Endothelial cell of umbilical vein (primary cell): ENCODE results near the gene GDPD3. TPM values are rescaled to one million over a fixed set of nuclear protein-coding genes. Genes with fewer than 3 reads are reported as not detected.

Source experiments
- BruUV-seq: library from RNA; stranded (reverse); fragments of 400-500 nt; replicated peaks from 2 replicates; lab custom pipeline; 2021; lab: Mats Ljungman, UMichigan
- CTCF ChIA-PET: fragments of 300-600, 350-600 bp; sonication (Branson Sonifier 250); formaldehyde crosslinking; loops from one replicate; lab custom pipeline; 2021; ENCODE audit warnings: antibody characterized with exemption, inconsistent platforms; lab: Charles Lee
- POLR2A ChIA-PET: fragments of 300-600, 350-600 bp; sonication (Branson Sonifier 250); formaldehyde crosslinking; loops from one replicate; lab custom pipeline; 2021; ENCODE audit warnings: antibody characterized with exemption, inconsistent platforms; lab: Charles Lee
- DNase-seq: peaks from one replicate; pipeline ENCODE4 v3.0.0-alpha.2; 2011; ENCODE audit warnings: low read depth, low spot score
- FAIRE-seq: peaks from 2 replicates; lab custom pipeline; 2011; peaks lifted over from hg19 to GRCh38; lab: Jason Lieb, UNC
- H2AFZ ChIP-seq: 2 replicates; pipeline ENCODE4 v1.6.0; 2012; ENCODE audit warnings: low read depth, low read length, control low read depth, inconsistent platforms
- H3K27ac ChIP-seq: 2 replicates; pipeline ENCODE4 v1.5.1; 2011; ENCODE audit warnings: low read depth, mild to moderate bottlenecking, control low read depth, low read length, moderate library complexity; ENCODE audit not compliant: insufficient read depth
- H3K27me3 ChIP-seq, 2 experiments: 2 replicates each; pipeline versions ENCODE4 v1.6.0 to v1.6.1; 2011; ENCODE audit warnings: low read length in 2 of 2, mixed read lengths in 1 of 2; ENCODE audit not compliant: control insufficient read depth in 2 of 2, insufficient read depth in 2 of 2
- H3K36me3 ChIP-seq, 2 experiments: 2 replicates in 1 of 2; 3 replicates in 1 of 2; pipeline ENCODE4 v1.5.1; 2011; ENCODE audit warnings: low read length in 2 of 2, mild to moderate bottlenecking in 1 of 2, moderate library complexity in 1 of 2; ENCODE audit not compliant: control insufficient read depth in 2 of 2, insufficient read depth in 2 of 2; ENCODE audit errors: extremely low read depth in 1 of 2
- H3K4me1 ChIP-seq: 3 replicates; pipeline ENCODE4 v1.5.1; 2011; ENCODE audit warnings: mild to moderate bottlenecking, low read length; ENCODE audit not compliant: control insufficient read depth, insufficient read depth; ENCODE audit errors: extremely low read depth
- H3K4me2 ChIP-seq: 2 replicates; pipeline ENCODE4 v1.6.1; 2011; ENCODE audit warnings: low read length, control low read depth, mixed read lengths; ENCODE audit not compliant: insufficient read depth
- H3K4me3 ChIP-seq, 3 experiments: fragments of 200-600 bp in 1 of 3; sonication (generic), shearing (Covaris generic) in 1 of 3; replicated peaks in 1 of 3; 2 replicates each; pipeline ENCODE4 v1.5.1; 2011 to 2016; ENCODE audit warnings: control low read depth in 3 of 3, low read length in 3 of 3, mild to moderate bottlenecking in 2 of 3, inconsistent platforms in 1 of 3, low read depth in 1 of 3, moderate library complexity in 1 of 3; ENCODE audit not compliant: insufficient read depth in 1 of 3
- H3K79me2 ChIP-seq: 2 replicates; pipeline ENCODE4 v1.6.0; 2012; ENCODE audit warnings: low read length, inconsistent platforms; ENCODE audit not compliant: control insufficient read depth, insufficient read depth
- H3K9ac ChIP-seq: replicated peaks from 2 replicates; pipeline ENCODE3; 2011; ENCODE audit warnings: low read length, control low read depth; ENCODE audit not compliant: insufficient read depth; ENCODE audit errors: extremely low read depth
- H3K9me1 ChIP-seq: replicated peaks from 3 replicates; pipeline ENCODE4 v1.6.0; 2011; ENCODE audit warnings: mild to moderate bottlenecking, low read length; ENCODE audit not compliant: control insufficient read depth, insufficient read depth; ENCODE audit errors: extremely low read depth
- H3K9me3 ChIP-seq: replicated peaks from 2 replicates; pipeline ENCODE4 v1.5.1; 2012; ENCODE audit warnings: low read length, inconsistent platforms; ENCODE audit not compliant: control insufficient read depth, insufficient read depth
- H4K20me1 ChIP-seq: replicated peaks from 2 replicates; pipeline ENCODE3; 2011; ENCODE audit warnings: mild to moderate bottlenecking, low read length; ENCODE audit not compliant: control insufficient read depth, insufficient read depth; ENCODE audit errors: extremely low read depth
- CTCF ChIP-seq, 2 donors: IDR thresholded peaks; 1 replicate in 1 of 2; 2 replicates in 1 of 2; pipeline ENCODE4 v1.5.1; 2011; ENCODE audit warnings: low read length in 2 of 2, mild to moderate bottlenecking in 2 of 2, moderate library complexity in 2 of 2, control low read depth in 1 of 2, inconsistent platforms in 1 of 2, low read depth in 1 of 2; ENCODE audit not compliant: insufficient read depth in 1 of 2; ENCODE audit errors: extremely low read depth in 1 of 2
- EZH2 ChIP-seq: IDR thresholded peaks from 2 replicates; pipeline ENCODE4 v1.6.1; 2012; ENCODE audit warnings: borderline replicate concordance, low read depth, mild to moderate bottlenecking, moderate library complexity, low read length, inconsistent platforms; ENCODE audit not compliant: severe bottlenecking
- GATA2 ChIP-seq: IDR thresholded peaks from 2 replicates; pipeline ENCODE4 v1.7.0; 2011; ENCODE audit warnings: low read depth, mild to moderate bottlenecking, moderate library complexity, mixed read lengths, low read length; ENCODE audit not compliant: insufficient read length, insufficient read depth
- JUN ChIP-seq: IDR thresholded peaks from 2 replicates; pipeline ENCODE4 v1.6.1; 2011; ENCODE audit warnings: borderline replicate concordance, low read depth; ENCODE audit not compliant: insufficient read length, insufficient read depth
- POLR2AphosphoS5 ChIP-seq: IDR thresholded peaks from 2 replicates; pipeline ENCODE4 v1.6.1; 2012; ENCODE audit warnings: low read depth, mild to moderate bottlenecking, control low read depth, low read length, moderate library complexity; ENCODE audit not compliant: insufficient read depth
- dilution Hi-C: fragments of 300-500 bp; cut with MboI; formaldehyde crosslinking; loops from one replicate; pipeline ENCODE4 v1.15.0; 2019; ENCODE audit warnings: low sequenced_read_pairs; ENCODE audit not compliant: extremely low pct_ligation_motif_present
- intact Hi-C: fragments of 100-400 bp; cut with micrococcal nuclease; formaldehyde crosslinking; loops from one replicate; pipeline ENCODE4 v1.10.0; 2022
- polyA plus RNA-seq, 4 experiments: library from polyadenylated mRNA; depleted of rRNA in 3 of 4; stranded (reverse) in 3 of 4; unstranded in 1 of 4; fragments of >200 nt; gene quantifications; 2 replicates each; pipeline versions ENCODE4 v1.2.1 to v1.2.3, GENCODE V29; 2011 to 2012; ENCODE audit warnings: missing spikeins in 1 of 4
- total RNA-seq: library from RNA; stranded (reverse); gene quantifications from 2 replicates; pipeline ENCODE4 v1.2.3, GENCODE V29; 2021

Gene GDPD3
- total and polyA plus RNA-seq, 2 donors (not counting 3 experiments of a cell fraction or from before 2014, with no cell fraction given) = 8.0 to 18.6 TPM

GRCh38 chr16:30063893-30064728, 49.2 kb downstream of the GDPD3 start:
- peak overlapping the region; percentile 38 for H2AFZ ChIP-seq
- H3K27ac ChIP-seq = peak overlapping the region; percentile 71
- peaks cover 29% of the 10 kb centered on the region for H3K4me1 ChIP-seq
- POLR2A ChIA-PET = interaction anchor here (2.2 to 2.8 kb wide), 2 partner anchors 10 to 11 kb away, joined by 14 to 21 read pairs; partner anchors contain the start of gene PPP4C
- peak overlapping the region in 2 of 3 experiments; percentile 38 to 49 for H3K4me3 ChIP-seq
- DNase-seq = peak; percentile 43
- H4K20me1 ChIP-seq = no peaks in the 10 kb centered on the region
- peaks cover 6 to 16% of the 10 kb centered on the region in 2 experiments for H3K36me3 ChIP-seq
- H3K9ac ChIP-seq = peak overlapping the region; percentile 63
- peak; percentile 59 for FAIRE-seq
- TF ChIP-seq CTCF (IDR thresholded peaks at IDR 0.05; ENCODE audit: extremely low read depth in 1 of 2, insufficient read depth in 1 of 2, low read depth in 1 of 2, low read length in 2 of 2) (peak in 1 of 2 donors; percentile 3), EZH2 (no peak), JUN (no peak), POLR2AphosphoS5 (no peak), GATA2 (no peak)
- no peaks in the 10 kb centered on the region for H3K27me3 ChIP-seq
- no peaks in the 10 kb centered on the region for H3K9me1 ChIP-seq
- dilution Hi-C loops = no loop called here
- peaks cover 31% of the 10 kb centered on the region for H3K79me2 ChIP-seq
- no TSS peak for BruUV-seq
- peak overlapping the region; percentile 59 for H3K4me2 ChIP-seq
- CTCF ChIA-PET = interaction anchor here (0.6 to 4.5 kb wide), 5 partner anchors 8 to 155 kb away, joined by 3 to 53 read pairs (median 15); partner anchors contain the start of gene TBX6
- H3K9me3 ChIP-seq = no peaks in the 10 kb centered on the region
- intact Hi-C loops = loop anchor here (2.0 kb wide), 1 partner anchor 13 kb away; no protein-coding TSS in a partner anchor
